Measurements from ENCODE around the gene IL16. TPM values are rescaled to one million over a fixed set of nuclear protein-coding genes. Genes with fewer than 3 reads are reported as not detected.

IL16 gene
- total RNA-seq (19.9 TPM), polyA plus RNA-seq (ENCODE audit: insufficient read depth, low read depth, low replicate concordance) (1.4 TPM)
- long read RNA-seq, donor 1: 0 reads
- long read RNA-seq, donor 2: 0 reads
- long read RNA-seq, donor 3: 0 reads
- long read RNA-seq, donor 4: 0 reads
- long read RNA-seq, donor 5: 0 reads
- long read RNA-seq, donor 6: 0 reads
- long read RNA-seq, donor 7, partial matches to known transcripts: 5 of 14 reads
- long read RNA-seq, donor 7, other reads (novel, unspliced or antisense): 9 of 14 reads
- long read RNA-seq, donor 8: 0 reads
- long read RNA-seq, donor 9: 0 reads
- long read RNA-seq, donor 10: 0 reads

DNA sequence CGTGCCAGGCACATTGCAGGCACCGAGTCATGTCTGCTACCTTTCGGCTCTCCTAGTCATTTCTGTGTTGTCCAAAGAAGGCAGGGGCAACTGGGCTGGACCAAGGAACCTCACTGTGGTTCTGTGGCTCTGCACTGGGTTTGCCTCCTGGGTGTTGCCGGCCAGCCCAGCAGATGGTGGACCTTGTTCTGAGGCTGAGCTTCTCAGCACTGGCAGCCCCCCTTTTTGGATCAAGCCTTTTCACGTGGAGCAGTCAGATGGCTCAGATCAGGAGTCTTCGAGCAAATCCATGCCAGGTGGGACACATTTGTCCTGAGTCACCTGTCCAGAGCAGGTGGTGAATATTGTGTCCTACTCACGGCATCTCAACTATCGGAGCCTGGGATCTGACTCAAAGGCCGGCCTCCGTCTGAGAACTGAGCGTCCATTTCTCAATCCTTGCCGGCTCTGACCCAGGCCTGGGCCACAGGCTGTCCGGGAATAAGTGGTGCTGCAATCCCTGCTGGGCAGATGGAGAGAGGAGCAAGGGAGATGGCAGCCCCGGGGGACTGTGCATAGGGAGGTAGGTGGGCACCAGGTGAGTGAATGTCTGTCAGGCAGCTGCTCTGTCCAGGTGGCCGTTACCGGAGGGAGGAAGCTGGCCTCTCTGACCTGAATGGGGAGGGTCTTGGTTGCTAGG lies at the start of gene IL16:
Gene IL16, plus strand, starts transcription at position 304 of the 679 bp plus-strand sequence. CDS start 28,521 bp downstream, outside the sequence.
- TF ChIP-seq CTCF (IDR thresholded peaks at IDR 0.05; ENCODE audit: borderline replicate concordance, extremely low read depth, insufficient read depth): no peak

DNA sequence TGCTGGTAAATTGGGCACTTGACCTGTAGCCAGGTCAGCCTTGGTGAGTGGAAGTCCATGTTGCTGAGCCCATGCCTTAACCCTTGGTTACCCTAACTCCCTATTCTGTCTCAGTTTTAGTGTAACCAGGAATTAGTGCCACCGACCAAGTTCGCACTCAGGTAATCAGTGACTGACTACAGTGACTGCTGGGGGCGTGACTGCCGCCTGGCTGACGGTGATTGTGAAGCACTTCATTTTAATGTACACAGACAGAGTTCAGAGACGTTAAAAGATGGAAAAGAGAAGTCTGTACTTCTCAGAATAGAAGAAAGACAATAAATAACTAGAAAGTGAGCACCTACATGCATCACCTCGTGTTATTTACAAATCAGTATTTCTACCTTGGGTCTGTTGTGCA lies 45.3 kb upstream of the IL16 start:
- Histone ChIP-seq H3K27me3 (ENCODE audit: control insufficient read depth, insufficient read depth, low read length) (no peaks in the 10 kb centered on the region), H3K9me3 (ENCODE audit: control insufficient read depth in 2 of 3, insufficient read depth in 1 of 3, low read length in 3 of 3) (no peaks in the 10 kb centered on the region), H3K36me3 (ENCODE audit: control insufficient read depth in 2 of 3, insufficient read depth in 3 of 3, low read length in 3 of 3) (no peaks in the 10 kb centered on the region), H3K9ac (ENCODE audit: low read length in 3 of 3) (no peak overlapping the region), H3K4me1 (ENCODE audit: control insufficient read depth in 2 of 3, insufficient read depth in 2 of 3, low read depth in 1 of 3, low read length in 3 of 3) (no peaks in the 10 kb centered on the region), H3K27ac (ENCODE audit: low read depth in 2 of 2, low read length in 2 of 2) (no peak overlapping the region), H3K4me3 (ENCODE audit: low read length in 3 of 3) (no peak overlapping the region)
- no peak for TF ChIP-seq CTCF (IDR thresholded peaks at IDR 0.05; ENCODE audit: borderline replicate concordance, extremely low read depth, insufficient read depth)
- DNase-seq (no peak), FAIRE-seq (no peak)
- intact Hi-C loops (cut with DNase I): loop anchor here (10.0 kb wide), 1 partner anchor 113 kb away; no protein-coding TSS in a partner anchor

More for the DNA sequence above, at the start of gene IL16:
- FAIRE-seq (no peak), DNase-seq (no peak)
- intact Hi-C loops (cut with DNase I): no loop called here
- H3K9me3 ChIP-seq (ENCODE audit: control insufficient read depth in 2 of 3, insufficient read depth in 1 of 3, low read length in 3 of 3): no peaks in the 10 kb centered on the region
- H3K9ac ChIP-seq (ENCODE audit: low read length in 3 of 3): no peak within 1 kb of the TSS
- no peaks in the 10 kb centered on the region for H3K36me3 ChIP-seq (ENCODE audit: control insufficient read depth in 2 of 3, insufficient read depth in 3 of 3, low read length in 3 of 3)
- no peak within 1 kb of the TSS for H3K27ac ChIP-seq (ENCODE audit: low read depth in 2 of 2, low read length in 2 of 2)
- no peak within 1 kb of the TSS for H3K4me3 ChIP-seq (ENCODE audit: low read length in 3 of 3)
- H3K4me1 ChIP-seq (ENCODE audit: control insufficient read depth in 2 of 3, insufficient read depth in 2 of 3, low read depth in 1 of 3, low read length in 3 of 3): no peaks in the 10 kb centered on the region
- no peaks in the 10 kb centered on the region for H3K27me3 ChIP-seq (ENCODE audit: control insufficient read depth, insufficient read depth, low read length)

DNA sequence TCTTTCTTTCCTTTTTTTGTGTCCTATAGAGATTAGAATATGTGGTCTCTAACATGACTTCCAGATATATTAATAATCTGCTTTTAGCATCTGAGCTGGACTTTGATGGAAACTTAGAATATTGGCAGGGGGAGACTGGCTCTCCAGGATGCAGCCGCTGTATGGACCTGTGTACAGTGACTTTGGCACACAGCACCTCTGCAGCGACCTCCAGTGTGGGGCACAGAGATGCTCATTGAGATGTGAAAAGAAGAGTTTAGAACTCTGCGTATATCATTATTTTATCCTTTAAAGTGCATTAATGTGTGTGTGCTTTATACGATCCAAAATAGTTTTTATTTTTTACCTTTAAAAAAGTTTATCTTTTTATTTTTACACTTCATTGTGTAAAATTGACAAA lies 44.3 kb upstream of the IL16 start:
- Histone ChIP-seq H3K9me3 (ENCODE audit: control insufficient read depth in 2 of 3, insufficient read depth in 1 of 3, low read length in 3 of 3) (no peaks in the 10 kb centered on the region), H3K36me3 (ENCODE audit: control insufficient read depth in 2 of 3, insufficient read depth in 3 of 3, low read length in 3 of 3) (no peaks in the 10 kb centered on the region), H3K4me3 (ENCODE audit: low read length in 3 of 3) (no peak overlapping the region), H3K4me1 (ENCODE audit: control insufficient read depth in 2 of 3, insufficient read depth in 2 of 3, low read depth in 1 of 3, low read length in 3 of 3) (no peaks in the 10 kb centered on the region), H3K27me3 (ENCODE audit: control insufficient read depth, insufficient read depth, low read length) (no peaks in the 10 kb centered on the region), H3K9ac (ENCODE audit: low read length in 3 of 3) (no peak overlapping the region), H3K27ac (ENCODE audit: low read depth in 2 of 2, low read length in 2 of 2) (no peak overlapping the region)
- intact Hi-C loops (cut with DNase I): loop anchor here (10.0 kb wide), 1 partner anchor 112 kb away; no protein-coding TSS in a partner anchor
- no peak for FAIRE-seq
- TF ChIP-seq CTCF (IDR thresholded peaks at IDR 0.05; ENCODE audit: borderline replicate concordance, extremely low read depth, insufficient read depth): no peak
- DNase-seq: no peak
